ENCODE measurements around the gene SDF2.

SDF2 gene, protein sequence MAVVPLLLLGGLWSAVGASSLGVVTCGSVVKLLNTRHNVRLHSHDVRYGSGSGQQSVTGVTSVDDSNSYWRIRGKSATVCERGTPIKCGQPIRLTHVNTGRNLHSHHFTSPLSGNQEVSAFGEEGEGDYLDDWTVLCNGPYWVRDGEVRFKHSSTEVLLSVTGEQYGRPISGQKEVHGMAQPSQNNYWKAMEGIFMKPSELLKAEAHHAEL

DNA sequence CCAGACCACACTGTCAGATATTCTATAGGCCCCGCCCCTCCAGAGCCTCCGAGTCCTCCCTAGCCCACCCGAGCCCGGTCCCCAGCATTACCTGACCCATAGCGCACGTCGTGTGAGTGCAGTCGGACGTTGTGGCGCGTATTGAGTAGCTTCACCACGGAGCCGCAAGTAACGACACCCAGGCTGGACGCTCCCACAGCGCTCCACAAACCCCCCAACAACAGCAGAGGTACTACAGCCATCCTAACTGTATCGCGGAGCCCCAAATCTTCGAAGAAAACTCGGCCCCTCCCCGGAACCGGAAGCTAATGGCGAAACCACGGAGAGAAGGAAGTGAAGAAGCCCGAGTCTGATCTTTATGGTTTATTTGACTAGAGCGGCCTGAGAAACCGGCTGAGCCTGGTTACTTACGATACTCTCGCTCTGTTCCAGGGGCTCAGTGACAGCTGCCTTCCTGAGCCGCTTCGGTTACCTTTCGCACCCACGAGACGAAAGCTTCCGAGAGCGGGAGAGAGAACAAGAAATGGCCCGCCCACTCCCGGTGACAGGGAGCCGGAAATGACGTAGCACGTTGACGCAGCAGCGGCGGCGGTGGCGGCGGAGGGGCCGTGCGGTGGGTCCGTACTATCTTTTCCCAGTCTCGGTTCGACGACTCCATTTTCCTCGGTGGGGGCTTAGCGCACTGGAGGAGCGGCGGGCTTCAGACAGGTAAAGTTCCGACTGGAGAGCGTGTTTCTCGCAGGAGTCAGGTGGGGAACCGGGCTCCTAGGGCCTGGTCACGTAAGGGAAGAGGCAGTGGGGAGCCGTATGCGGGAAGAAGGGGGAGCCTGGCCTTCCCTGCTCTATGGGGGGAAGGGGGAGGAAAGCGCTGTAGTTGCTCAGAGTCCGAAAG, at the start of gene SDF2, which contains the start of gene SUPT6H:
Gene SDF2 (minus strand): TSS at position 272 of the 892 bp plus-strand sequence. CDS start 30 bp downstream, at position 242.
Gene SUPT6H (plus strand): TSS at position 571 of the 892 bp plus-strand sequence. CDS start 11,197 bp downstream, outside the sequence.
- peak; percentile 95 for DNase-seq

DNA sequence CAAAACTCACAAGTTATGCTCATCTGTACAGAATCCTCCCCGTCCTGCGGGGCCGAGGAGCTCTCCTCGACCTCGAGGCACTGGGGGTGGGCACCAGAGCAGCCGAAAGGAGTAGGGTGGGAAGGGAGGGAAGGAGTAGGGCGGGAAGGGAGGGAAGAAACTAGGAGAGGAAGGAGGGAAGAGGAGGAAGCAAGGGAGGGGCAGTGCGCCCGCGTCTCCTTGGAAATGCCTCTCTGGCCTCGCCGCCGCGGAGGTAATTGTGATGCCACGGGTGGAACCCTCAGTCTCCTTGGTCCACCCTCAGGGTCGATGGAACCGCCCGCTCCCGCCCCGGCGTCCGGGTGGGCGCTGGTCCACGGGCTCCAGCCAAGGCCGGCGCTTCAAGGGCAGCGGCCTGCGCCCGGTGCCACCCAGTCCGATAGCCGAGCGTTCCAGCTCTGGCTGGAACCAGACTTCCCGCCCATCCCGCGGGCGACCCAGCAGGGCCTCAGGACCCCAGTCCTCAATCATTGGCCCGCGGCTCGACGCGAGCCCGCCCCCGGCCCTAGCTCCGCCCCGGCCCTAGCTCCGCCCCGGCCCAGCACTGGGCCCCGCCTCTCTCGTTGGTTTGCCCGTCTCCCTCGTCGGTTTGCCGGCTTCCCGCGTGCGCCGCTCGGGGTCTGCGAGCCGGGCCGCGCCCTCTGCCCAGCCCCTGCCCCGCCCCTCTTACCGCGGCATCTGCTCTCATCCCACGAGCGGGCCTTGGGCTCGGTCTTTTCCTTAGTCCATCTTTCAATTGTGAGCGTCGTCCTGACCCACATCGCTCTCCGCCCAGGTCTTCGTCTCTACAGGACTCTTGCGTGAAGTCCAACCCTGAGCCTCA, 49.4 kb upstream of the SDF2 start:
- DNase-seq: peak; percentile 89

DNA sequence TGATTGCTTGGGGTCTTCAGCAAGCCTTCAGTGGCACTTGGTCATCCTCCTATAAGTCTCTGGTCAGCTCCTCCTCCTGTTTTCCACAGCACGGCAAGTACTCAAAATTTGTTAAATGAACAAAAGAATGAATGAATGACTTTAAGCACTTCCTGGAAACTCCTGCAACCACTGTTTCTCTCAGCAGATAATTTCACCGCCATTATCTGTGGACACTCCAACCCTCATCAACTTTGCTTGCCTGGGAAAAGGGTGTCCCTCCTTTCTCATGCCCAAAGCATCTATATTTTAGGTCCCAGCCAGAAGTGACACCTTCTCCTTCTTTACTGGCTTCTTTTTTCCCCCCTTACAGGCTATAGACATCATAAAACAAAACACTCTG, 45.6 kb upstream of the SDF2 start:
- DNase-seq: no peak

DNA sequence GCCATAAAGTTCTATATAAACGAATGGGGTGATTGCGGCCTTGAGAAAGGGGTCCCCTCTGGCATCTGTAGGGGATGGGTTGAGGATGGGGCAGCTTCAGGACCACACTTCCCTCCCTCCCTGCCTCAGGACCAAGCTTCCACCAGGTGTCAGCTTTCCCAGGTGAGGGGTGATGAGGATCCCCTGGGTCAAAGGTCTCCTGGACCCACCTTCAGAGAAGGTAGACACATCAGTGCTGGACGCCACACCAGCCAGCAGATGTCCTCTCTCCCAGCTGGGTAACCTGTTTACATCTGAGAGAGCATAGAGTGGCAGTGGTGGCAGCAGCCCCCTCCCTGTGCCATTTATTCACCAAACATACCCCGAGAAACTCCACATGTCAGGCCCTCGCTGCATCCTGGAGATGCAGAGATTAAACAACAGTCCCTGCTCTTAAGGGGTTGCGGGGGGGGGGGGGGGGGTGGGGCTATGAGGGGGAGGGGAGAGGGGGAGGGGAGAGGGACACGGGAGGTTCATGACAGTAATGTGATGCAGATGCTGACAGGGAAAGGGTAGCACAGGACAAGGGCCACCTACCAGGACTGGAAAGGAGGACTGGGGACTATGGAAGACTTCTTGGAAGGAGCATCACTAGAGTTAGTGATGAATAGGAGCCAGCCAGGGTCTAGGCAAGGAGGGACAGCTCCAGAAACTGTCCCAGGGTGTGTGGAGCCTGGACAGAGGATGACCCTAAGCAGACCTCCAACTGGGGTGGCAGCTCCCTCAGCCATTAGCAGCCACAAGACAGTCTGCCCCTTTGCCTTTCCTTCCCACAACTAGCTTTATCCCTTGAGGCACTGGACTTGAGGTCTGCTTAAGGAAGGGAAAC, 45.0 kb upstream of the SDF2 start:
- DNase-seq: no peak

DNA sequence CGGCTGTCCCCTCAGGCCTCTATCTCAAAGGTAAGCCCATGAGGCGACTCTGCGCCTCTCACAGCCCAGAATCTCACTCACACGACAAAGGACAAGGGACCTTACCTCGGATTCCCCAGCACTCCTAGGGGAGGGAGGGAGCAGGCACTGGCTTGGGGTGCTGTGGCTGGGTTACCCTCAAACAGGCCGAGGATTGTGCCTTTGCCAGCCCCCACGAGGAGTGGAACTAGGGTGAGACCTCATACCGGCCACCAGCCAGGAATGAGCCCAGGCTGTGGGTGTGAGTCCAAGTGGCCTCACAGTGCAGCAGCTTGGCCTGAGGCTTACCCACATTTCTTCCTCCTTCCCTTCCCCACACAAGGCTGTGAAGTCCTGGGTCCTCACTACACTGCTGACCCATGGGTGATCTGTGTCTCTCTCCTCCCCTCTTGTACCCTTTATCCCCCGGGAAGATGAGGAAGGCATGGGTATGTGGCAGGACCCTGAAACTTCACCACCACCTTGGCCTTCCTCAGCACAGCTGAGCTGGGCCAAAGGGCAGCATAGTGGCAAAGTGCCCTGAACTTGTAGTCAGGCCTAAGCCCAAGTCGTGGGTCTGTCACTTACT, 44.1 kb upstream of the SDF2 start:
- no peak for DNase-seq

DNA sequence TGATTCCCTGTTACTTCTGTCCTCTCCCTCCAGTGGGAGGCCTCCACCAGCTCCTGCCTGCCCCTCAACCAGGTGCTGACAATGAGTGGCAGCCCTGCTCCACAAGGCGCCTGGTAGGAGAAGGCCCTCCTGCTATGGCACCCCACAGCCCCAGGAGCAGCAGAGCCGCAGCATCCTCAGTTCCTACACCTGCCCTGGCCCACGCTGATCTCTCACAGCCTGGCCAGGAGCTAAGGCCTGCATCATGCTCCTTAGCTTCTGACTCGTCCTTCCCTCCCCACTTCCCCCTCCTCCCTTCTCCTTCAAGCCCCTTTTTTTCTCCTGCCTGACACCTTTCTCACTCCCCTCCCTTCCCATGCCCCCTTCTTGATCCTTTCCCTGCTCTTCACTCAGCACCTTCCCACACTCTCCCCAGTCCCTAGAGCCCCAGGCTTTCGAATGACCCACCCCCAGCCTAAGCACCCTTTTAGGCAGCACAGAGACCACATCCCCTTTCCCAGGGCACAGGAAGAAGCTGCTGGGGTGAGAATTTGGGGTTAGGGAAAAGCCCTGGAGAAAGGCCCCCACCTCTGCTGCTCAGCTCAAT, 43.5 kb upstream of the SDF2 start:
- no peak for DNase-seq

DNA sequence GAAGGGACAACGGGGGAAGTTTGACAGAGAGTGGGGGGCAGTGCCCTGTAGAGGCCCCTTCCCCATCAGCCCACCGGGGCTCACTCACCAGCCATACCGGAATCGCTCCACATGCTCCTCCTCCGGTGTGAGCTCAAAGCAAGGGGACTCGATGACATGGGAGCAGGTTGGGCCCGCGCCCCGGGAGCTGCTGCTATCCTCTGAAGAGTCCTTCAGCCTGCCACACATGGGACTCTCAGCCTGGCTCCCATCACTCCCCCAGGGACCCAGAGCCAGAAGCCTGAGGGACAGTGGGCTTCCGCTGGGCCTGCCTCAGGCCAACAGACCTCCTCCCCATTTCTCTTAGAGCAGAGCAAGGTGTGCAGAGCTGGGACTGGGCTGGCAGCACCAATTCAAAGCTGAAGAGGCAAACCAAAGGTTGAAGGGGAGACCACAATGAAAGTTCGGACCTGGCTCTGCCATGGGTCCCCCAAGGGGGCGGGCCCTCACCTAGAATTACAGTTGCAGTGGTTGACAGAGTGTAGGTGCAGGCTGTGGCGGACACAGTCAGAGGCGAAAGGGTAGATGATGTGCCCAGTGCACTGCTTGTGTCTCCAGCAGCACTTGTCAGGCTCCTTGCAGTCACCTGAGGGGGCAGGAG, 42.6 kb upstream of the SDF2 start:
- no peak for DNase-seq

DNA sequence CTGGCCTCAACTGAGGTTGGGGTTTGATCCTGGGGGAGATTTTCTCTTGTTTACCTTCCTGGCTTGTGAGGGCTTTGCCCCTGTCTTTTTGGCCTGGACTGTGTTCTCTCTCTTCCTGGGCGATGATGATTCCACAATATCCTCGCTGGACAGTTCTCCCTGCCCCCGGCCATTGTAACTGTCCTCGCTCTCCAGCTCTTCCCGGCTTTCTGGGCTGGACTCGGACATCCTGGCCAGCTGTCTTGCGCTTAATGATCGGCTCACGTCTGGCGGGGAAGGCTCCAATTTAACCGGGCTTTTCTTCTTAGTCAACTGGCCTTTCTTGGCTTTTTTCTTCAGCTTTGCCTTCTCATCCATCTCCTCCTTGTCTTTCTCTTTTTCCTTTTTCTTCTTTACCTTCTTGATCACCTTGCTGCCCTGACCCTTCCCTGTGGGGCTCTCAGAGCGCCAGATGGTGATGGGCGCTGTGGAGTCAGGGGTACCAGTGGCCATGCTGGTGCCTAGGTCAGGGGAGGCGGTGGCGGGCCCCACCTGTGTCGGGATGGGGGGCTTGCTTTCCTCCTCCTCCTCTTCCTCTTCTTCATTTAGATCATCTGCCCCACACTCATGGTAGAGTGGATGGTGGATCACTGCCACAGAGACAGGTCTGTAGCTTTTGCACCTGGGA, 42.0 kb upstream of the SDF2 start:
- no peak for DNase-seq

DNA sequence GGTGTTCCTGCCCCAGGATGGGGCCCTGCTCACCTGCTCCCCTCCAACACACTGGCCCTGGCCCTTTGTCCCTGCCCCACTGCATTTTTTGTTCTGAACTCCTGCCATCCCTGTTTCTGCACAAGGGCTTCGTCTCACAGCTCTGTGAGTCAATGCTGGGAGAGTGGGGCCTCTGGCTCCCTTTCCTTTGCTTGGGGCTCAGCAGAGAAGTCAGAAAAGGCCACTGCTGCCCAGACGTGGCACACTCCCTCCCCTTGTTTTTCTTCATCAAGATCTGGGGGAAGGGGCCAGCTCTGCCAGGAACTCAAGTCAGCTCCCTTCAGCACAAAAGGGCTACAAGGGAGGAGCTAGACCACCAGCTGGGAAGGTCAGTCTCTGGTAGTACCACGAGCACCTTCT, 41.0 kb upstream of the SDF2 start:
- DNase-seq: no peak

DNA sequence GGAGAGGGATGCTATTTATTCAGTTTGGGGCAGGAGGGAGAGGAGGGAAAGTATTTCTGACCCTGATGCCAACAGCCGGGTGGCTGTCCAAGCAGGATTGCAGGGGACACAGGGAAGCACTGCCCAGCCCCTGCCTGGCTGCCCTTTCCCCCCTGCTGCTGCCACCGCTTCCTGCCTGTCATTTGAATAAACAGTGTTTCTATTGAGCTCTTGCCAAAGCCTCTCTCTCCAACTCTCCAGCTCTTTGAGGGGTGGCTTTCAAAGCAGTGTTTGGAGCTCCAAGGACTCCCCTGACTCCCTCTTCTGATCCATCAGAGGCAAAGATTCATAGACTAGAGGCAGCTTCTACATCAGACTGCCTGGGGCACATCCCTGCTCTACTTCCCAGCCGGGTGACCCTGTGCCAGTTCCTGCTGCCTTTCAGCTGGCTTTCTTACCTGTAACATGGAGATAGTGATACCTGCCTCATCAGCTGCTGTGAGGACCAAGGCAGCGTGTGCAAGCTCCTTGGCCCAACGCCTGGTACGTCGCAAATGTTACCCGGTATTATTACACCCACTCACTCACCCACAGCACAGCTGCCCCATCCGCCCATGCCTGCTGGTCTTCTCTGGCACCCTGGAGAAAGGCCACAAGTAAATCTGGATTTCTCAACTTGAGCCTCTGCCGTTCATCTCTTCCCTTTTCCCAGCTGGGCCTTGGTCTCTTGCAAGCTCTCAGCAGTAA, 40.5 kb upstream of the SDF2 start:
- no peak for DNase-seq

DNA sequence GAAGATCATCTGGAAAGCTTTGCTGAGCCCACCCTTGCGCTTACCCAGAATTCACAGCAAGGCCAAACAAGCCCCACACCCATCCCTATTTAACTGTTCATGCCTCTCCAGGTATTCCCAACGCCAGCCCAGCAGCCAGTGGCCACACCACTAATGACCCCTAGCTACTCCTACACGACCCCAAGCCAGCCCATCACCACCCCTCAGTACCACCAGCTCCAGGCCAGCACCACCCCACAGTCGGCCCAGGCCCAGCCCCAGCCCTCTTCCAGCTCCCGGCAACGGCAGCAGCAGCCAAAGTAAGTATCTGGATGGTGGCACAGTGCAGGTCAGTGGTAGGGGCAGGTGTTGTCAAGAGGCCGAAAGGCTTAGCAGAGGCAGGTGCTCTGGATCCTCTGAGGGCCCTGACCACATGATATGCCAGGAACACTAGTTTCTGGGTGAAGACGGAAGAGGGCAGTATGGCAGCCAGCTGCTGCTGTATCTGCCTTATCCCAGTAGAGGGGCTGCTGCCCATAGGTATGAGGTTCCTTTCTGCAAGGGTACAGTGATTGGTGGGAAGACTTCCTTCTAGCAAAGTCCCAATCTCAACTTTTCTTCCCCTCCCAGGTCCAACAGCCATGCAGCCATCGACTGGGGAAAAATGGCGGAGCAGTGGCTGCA, 39.3 kb upstream of the SDF2 start:
- no peak for DNase-seq

DNA sequence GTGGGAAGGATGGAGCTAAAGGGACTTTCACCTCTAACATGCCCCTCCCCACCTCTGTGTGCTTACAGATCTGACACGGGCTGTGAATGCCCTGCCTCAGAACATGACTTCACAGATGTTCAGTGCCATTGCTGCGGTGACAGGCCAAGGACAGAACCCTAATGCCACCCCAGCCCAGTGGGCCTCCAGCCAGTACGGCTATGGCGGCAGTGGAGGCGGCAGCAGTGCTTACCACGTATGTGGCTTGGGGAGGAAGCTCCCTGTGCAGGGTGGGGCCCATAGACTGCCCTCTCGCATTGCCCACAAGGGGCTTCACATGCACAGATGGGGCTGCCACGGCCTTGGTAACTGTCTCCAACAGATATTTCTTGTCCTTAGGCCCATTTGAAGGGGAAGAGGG, 38.6 kb upstream of the SDF2 start:
- DNase-seq: no peak

DNA sequence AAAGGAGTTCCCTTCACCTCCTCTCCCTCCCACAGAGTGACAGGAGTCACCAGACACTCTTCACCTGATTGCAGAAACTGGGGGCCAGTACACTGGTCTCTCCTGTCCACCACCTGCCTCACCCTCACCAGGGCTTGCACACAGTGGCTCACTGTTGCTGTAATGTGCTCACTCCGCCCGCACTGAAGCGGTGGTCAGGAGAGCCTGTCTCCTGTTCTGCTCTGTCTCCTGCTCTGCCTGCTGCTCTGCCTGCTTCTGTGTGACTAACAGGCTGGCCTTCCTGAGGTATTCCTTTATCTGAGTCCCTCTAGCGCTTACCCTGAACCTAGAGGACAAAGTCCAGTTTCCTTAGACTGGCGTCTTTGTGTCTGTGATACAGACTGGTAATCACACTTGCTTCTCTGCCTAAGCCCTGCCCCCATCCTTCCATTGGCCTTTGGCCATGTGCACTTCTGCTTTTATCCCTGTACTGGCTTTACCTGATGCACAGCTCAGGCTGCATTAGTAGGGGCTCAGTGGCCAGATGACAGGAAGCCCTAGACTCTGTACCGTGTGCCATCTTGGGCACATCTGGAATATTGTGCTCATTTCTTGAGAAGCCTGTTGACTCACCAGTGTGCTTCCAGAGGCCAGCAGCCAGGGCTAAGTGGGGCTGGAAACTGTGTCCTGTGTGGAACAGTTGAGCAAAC, 36.7 kb upstream of the SDF2 start:
- DNase-seq: no peak

DNA sequence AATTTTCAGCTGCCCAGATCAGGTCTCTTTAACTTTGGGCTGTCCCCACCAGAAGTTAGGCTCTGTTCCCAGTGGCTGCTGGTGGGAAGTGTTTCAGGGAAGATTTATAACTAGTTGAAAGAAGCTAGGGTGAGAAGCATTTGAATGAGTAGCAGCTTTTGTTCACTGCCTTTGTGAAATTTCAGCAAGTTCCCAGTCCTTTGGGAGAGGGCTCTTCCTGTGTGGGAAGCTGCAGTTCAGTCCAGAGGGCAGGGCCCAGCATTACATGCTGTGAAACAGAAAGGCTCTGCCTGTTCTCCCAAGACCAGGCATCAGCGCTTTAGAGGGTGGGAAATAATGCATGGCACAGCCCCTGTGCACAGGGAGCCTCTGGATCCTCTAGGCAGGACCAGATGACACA, 32.2 kb upstream of the SDF2 start:
- no peak for DNase-seq

DNA sequence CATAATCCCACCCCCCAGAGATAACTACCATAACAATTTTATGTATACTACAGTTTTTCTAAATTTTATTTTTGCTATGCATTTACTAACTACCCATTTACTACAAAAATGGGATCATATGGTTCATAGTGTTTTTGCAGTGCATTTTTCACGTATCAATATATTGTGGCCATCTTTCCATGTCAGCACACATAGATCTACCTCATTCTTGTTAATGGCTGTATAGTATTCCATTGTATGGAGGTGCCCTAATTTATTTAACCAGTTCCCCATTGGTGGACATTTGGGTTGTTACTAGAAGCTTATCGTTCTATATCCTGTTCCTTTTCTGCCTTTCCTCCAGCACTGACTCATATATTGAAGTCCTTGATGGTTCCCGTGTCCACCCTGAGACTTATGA, 27.3 kb upstream of the SDF2 start:
- no peak for DNase-seq

DNA sequence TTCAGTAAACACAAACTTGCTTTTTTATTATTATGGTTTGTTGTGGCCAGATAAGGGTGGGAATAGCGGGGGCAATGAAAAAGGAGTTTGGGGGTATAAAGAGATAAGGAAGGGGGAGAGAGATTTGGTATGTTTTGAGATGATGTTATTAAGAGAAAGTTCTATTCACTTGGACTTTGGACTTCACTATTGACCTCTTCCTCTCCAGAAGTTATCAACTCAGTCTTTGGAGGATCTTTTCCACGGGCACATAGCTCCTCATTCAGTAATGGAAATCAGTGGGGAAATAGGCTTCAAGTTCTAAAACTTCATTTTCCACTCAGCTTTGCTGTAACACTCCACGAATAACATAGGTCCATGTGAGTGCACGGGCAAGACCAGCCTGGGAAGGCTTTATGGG, 26.8 kb upstream of the SDF2 start:
- no peak for DNase-seq

DNA sequence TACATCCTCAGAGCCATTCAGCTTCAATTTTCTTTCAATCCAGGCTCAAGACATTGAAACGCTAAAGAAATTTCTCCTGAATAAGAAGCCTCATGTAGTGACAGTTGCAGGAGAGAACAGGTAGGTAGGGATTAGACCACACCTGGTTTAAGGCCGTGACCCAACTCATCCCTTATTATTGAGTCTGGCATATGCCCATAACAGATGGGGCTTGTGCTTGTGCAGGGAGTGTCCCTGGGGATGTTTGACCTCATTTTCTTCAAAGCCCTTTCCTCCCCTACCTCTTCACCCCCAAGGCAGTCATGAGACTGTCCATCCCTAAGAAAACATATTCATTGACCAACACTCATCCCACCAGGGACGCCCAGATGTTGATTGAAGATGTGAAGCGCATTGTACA, 24.6 kb upstream of the SDF2 start:
- no peak for DNase-seq

DNA sequence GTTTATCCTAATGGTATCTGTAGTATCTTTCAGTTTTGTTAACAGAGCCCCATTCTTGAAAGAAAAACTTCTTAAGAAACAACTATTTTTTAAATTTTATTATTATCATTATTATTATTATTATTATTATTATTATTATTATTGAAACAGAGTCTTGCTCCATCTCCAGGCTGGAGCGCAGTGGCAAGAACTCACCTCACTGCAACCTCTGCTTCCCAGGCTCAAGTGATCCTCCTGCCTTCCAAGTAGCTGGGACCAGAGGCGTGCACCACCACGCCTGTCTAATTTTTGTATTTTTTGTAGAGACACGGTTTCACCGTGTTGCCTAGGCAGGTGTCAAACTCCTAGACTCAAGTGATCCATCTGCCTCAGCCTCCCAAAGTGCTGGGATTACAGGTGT, 23.7 kb upstream of the SDF2 start:
- DNase-seq: no peak

DNA sequence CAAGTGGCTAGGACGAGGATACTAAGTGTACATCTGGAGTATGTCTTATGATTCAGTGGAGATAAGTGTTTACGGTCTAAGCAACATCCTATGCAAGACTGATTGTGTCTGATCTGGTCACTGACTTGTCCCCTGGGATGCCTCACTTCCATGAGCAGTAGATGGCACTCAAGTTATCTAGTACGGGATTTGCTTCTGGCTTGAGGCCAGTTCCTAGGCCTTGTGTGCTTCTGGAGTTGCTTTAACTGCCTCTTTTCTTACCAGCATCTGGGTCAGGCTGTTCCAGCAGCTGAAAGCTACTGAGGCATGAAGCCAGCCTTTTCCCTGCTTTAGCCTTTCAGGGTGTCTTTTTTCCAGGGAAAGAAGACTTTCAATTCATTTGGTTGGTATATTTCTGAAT, 23.3 kb upstream of the SDF2 start:
- no peak for DNase-seq
